ENCODE measurements around the gene SYCE3.

SYCE3 gene

DNA sequence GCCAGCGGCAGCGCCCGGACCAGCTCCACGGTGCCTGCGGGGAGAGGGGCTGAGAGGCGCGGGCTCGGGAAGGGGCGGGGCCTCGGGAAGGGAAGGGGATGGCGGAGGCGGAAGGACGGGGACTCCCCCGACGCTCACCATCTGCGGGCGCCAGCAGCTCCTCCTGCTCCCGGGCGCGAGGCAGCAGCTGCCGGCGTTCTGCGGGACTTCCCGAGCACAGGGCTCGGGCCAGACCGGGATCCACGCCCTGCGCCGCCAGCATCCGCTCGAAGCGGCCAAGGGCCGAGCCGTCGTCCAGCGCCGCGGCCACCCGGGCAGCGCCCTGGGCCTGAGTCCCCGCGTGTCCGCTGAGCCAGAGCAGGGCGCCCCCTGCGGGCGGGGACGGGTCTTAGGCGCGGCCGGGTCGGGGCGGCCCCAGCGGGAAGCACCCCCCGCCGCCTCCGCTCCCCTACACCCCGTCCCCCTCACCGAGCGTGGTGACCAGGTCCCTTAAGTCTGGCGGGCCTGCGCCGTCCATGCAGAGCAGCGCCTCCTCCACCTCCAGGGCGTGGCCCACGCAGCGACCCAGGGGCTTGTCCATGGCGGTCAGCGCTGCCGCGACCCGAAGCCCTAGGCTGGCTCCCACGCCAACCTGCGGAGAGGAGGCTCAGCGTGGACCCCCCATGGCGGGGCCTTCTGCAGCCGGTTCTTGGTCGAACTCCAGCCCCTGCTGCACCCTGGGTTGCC, 36.4 kb downstream of the SYCE3 start (continued):
- TF ChIP-seq ZNF48 (tag by site-specific recombination; IDR thresholded peaks at IDR 0.05) (no peak), SCRT1 (tag by site-specific recombination; IDR thresholded peaks at IDR 0.05; ENCODE audit: borderline replicate concordance) (no peak), ZNF747 (tag by site-specific recombination; IDR thresholded peaks at IDR 0.05) (no peak), ZNF843 (tag by site-specific recombination; IDR thresholded peaks at IDR 0.05) (no peak), ZNF513 (tag by site-specific recombination; IDR thresholded peaks at IDR 0.05) (no peak), ZNF132 (tag by site-specific recombination; IDR thresholded peaks at IDR 0.05; ENCODE audit: borderline replicate concordance) (no peak), GLIS1 (tag by site-specific recombination; IDR thresholded peaks at IDR 0.05) (peak; percentile 20; the same call in 1 of the 2 replicates), ZSCAN18 (tag by site-specific recombination; IDR thresholded peaks at IDR 0.05) (no peak), ZNF654 (tag by site-specific recombination; IDR thresholded peaks at IDR 0.05; ENCODE audit: low read depth) (no peak), MYNN (tag by site-specific recombination; IDR thresholded peaks at IDR 0.05; ENCODE audit: borderline replicate concordance) (no peak), ZFP37 (tag by site-specific recombination; IDR thresholded peaks at IDR 0.05) (no peak), PRDM10 (tag by site-specific recombination; IDR thresholded peaks at IDR 0.05) (no peak), ZNF529 (tag by site-specific recombination; IDR thresholded peaks at IDR 0.05; ENCODE audit: insufficient replicate concordance) (no peak), ZNF664 (tag by site-specific recombination; IDR thresholded peaks at IDR 0.05) (no peak), ZNF138 (tag by site-specific recombination; IDR thresholded peaks at IDR 0.05; ENCODE audit: borderline replicate concordance) (no peak), ZNF830 (tag by site-specific recombination; IDR thresholded peaks at IDR 0.05; ENCODE audit: low read depth) (no peak), ZNF777 (tag by site-specific recombination; IDR thresholded peaks at IDR 0.05; ENCODE audit: borderline replicate concordance) (no peak), ZXDB (tag by site-specific recombination; IDR thresholded peaks at IDR 0.05) (no peak), ZNF133 (tag by site-specific recombination; IDR thresholded peaks at IDR 0.05) (no peak), SP7 (tag by site-specific recombination; IDR thresholded peaks at IDR 0.05) (no peak; the same call in 1 of the 2 replicates), ZNF157 (tag by site-specific recombination; IDR thresholded peaks at IDR 0.05) (no peak), ZNF248 (tag by site-specific recombination; IDR thresholded peaks at IDR 0.05) (no peak), GFI1B (tag by site-specific recombination; IDR thresholded peaks at IDR 0.05) (no peak), ZFP41 (tag by site-specific recombination; IDR thresholded peaks at IDR 0.05; ENCODE audit: borderline replicate concordance) (no peak), SP2 (tag by site-specific recombination; IDR thresholded peaks at IDR 0.05) (no peak)
- TF ChIP-seq, protein P1, sequence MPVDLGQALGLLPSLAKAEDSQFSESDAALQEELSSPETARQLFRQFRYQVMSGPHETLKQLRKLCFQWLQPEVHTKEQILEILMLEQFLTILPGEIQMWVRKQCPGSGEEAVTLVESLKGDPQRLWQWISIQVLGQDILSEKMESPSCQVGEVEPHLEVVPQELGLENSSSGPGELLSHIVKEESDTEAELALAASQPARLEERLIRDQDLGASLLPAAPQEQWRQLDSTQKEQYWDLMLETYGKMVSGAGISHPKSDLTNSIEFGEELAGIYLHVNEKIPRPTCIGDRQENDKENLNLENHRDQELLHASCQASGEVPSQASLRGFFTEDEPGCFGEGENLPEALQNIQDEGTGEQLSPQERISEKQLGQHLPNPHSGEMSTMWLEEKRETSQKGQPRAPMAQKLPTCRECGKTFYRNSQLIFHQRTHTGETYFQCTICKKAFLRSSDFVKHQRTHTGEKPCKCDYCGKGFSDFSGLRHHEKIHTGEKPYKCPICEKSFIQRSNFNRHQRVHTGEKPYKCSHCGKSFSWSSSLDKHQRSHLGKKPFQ (tag by site-specific recombination; IDR thresholded peaks at IDR 0.05): no peak
- TF ChIP-seq, protein P2, sequence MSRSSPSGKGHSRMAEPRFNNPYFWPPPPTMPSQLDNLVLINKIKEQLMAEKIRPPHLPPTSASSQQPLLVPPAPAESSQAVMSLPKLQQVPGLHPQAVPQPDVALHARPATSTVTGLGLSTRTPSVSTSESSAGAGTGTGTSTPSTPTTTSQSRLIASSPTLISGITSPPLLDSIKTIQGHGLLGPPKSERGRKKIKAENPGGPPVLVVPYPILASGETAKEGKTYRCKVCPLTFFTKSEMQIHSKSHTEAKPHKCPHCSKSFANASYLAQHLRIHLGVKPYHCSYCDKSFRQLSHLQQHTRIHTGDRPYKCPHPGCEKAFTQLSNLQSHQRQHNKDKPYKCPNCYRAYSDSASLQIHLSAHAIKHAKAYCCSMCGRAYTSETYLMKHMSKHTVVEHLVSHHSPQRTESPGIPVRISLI (tag by site-specific recombination; IDR thresholded peaks at IDR 0.05): no peak
- TF ChIP-seq, protein P3, sequence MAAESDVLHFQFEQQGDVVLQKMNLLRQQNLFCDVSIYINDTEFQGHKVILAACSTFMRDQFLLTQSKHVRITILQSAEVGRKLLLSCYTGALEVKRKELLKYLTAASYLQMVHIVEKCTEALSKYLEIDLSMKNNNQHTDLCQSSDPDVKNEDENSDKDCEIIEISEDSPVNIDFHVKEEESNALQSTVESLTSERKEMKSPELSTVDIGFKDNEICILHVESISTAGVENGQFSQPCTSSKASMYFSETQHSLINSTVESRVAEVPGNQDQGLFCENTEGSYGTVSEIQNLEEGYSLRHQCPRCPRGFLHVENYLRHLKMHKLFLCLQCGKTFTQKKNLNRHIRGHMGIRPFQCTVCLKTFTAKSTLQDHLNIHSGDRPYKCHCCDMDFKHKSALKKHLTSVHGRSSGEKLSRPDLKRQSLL (tag by site-specific recombination; IDR thresholded peaks at IDR 0.05): 0 out of 2 replicates have a peak, but pooled peaks have one; percentile 7
